NCI-H1436 treated with DMSO at 0.1 percent for 48 hours (cell line): ENCODE results near the gene GJB3.
"Not testable (repeated sequence)": the region's sequence is repeated elsewhere in the genome, so short reads cannot be mapped to it uniquely, and the experiment has no call there.

ENCODE experiments used
- DNase-seq: peaks from one replicate; lab custom pipeline; 2025; lab: John Stamatoyannopoulos, UW

The GJB3 gene

DNA sequence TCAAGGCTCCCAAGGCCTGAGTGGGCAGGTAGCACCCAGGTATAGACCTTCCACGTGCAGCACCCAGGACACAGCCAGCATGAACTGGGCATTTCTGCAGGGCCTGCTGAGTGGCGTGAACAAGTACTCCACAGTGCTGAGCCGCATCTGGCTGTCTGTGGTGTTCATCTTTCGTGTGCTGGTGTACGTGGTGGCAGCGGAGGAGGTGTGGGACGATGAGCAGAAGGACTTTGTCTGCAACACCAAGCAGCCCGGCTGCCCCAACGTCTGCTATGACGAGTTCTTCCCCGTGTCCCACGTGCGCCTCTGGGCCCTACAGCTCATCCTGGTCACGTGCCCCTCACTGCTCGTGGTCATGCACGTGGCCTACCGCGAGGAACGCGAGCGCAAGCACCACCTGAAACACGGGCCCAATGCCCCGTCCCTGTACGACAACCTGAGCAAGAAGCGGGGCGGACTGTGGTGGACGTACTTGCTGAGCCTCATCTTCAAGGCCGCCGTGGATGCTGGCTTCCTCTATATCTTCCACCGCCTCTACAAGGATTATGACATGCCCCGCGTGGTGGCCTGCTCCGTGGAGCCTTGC lies 19.7 kb upstream of the GJB3 start:
- DNase-seq, result no peak

DNA sequence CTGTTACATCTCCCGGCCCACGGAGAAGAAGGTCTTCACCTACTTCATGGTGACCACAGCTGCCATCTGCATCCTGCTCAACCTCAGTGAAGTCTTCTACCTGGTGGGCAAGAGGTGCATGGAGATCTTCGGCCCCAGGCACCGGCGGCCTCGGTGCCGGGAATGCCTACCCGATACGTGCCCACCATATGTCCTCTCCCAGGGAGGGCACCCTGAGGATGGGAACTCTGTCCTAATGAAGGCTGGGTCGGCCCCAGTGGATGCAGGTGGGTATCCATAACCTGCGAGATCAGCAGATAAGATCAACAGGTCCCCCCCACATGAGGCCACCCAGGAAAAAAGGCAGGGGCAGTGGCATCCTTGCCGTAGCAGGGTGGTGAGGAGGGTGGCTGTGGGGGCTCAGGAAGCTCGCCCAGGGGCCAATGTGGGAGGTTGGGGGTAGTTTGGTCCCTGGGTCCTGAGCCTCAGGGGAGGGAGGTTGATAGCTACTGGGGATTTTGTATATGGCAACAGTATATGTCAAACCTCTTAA lies 19.2 kb upstream of the GJB3 start:
- DNase-seq, result no peak

DNA sequence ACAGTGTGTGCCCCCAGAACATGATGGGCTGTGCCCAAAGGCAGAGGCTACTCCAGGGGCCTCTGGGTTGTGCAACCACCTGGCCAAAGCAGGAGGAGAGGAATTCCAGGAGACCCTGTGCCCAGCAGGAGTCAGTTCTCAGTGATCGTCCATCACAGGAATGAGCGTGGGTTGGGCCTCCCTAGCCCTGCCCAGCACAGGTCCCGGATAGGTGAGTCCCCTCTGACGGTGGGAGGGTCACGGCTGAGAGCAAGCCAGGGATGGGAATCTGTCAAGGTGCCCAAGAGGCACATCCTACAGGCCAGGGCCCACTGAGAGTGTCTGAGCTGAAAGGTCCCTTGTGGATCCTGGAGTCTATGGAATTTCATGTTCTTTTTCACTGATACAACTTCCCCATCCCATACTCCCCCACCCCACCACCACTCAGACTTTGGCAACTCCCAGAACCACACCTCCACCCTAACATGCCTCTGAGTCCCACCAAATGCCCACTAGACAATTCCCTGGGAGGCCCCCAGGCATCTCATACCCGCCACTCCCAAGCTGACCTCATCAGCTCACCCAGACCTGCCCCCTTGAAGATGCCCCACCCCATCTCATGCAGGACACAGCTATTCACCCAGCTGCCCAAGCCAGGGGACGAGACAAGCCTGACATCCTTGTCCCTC lies 18.4 kb upstream of the GJB3 start:
- no peak for DNase-seq

DNA sequence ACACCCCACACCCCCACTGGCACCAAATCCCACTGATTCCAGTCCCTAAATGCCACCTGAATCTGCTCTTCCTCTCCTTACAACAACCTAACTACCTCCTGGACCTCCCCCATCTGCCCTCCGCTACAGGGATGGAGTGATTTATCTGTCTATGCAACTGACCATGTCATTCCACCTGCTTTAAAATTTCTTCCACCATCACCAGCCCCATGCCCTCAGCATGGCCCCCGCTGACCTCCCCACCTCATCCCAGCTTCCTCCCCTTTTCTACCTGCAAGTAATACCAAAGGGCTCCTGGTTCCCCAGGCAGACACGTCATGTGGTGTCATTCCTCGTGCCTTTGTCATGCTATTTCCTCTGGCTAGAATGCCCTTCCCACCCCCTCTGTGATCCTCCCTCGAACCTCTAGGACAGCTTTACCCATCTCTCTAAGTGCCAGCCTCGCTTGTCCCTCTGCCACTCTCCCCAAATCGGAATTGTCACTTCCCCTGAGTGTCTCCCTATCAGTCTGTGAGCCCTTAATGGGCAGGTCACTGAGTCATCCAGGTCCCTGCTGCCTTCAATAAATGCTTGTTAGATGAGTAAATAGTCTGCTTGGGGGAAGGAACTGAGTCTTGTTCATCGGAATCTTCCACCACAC lies 17.8 kb upstream of the GJB3 start:
- no peak for DNase-seq

DNA sequence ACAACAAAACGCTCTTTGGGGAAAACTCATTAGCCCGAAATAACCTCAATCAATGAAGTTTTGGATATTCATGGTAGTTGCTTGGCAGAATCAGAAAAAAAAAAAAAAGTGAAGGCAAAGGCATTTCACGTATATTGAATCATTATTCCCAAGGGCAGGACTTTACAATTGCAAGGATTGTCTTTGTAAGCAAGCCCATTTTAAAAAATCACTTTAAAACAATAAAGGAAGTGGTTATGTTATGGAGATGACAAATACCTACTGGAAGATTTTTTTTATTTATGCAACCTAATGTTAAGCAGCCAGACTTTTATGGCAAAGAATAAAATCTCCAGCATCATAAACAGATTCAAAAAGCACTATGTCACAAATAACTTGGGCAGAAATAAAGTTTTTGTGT lies 12.2 kb upstream of the GJB3 start:
- DNase-seq, result no peak

DNA sequence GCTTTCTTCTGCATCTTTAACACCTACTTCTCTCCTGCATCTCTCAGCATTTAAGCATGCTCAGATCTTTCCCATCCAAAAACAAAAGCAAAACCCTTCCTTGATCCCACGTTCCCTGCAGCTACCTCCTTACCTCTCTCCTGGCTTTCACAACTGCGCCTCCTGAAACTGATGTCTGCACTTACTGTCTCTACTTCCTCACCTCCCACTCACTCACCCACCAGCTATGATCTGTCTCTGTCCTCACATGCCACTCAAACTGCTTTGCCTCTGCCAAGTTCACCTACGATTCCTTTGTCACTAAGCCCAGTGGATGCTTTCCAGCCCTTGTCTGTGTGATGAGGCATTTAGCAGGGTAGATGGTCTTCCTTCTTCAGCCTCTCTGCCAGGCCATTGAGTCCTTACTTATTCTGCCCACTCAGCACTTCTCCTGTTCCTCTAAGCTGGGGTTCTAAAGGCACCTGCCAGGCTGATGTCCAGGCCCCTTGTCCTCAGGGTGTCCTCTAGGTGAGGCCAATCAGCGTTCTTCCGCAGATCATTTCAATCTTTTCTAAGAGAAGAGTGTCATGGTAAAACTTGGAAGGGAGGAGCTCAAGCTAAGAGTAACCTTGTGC lies 10.0 kb upstream of the GJB3 start:
- DNase-seq, result no peak

DNA sequence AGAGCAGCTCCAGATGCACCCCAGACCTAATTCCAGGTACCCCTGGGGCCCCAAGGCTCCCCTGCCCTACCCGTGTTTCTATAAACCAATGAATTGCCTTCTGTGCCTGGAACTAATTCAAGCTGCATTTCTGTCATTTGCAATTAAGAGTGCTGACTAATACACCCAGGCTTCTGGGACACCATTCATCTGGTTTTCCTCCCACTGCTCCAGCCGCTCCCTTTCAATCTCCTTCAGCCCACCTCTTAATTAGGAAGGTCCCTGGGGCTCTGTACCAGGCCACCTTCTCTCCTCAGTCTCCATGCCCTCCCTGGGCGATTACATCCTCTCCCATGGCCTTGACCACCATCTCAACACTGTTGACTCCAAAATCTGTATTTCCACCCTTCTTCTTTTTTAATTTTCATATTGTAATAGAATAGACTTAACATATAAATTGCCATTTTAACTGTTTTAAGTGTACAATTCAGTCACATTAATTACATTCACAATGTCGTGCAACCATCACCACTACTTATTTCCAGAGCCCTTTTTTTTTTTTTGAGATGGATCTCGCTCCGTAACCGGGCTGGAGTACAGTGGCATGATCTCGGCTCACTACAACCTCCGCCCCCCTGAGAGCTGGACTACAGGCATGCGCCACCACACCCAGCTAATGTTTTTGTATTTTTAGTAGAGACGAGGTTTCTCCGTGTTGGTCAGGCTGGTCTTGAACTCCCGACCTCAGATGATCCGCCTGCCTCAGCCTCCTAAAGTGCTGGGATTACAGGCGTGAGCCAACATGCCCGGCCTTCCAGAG lies 9.2 kb upstream of the GJB3 start:
- no peak for DNase-seq

DNA sequence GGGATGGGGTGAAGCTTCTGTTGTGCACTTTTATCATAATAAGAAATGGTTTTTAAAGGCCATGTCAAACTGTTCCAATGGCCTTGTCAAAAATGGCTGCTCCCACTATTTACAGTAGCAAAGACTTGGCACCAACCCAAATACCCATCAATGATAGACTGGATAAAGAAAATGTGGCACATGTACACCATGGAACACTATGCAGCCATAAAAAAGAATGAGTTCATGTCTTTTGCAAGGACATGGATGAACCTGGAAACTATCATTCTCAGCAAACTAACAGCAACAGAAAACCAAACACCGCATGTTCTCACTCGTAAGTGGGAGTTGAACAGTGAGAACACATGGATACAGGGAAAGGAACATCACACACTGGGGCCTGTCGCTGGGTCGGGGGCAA lies 7.9 kb upstream of the GJB3 start:
- not testable (repeated sequence) for DNase-seq

DNA sequence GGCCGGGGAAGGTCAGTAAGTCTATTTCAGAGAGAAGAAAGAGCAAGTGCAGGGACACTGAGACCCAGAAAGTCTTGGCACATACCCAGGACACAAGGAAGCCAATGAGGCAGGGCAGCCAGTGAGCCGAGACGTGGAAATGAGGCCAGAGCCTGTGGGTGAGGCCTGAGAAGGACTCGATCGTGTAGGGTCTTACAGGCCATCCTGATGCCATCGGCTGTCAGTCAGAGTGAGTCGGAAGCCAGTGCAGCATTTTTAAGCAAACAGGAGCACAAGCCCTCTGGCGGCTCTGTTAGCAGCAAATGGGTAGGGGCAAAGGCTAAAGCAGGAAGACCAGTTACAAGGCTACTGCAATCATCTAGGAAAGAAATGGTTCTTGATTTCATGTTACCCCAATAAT lies 6.1 kb upstream of the GJB3 start:
- no peak for DNase-seq

DNA sequence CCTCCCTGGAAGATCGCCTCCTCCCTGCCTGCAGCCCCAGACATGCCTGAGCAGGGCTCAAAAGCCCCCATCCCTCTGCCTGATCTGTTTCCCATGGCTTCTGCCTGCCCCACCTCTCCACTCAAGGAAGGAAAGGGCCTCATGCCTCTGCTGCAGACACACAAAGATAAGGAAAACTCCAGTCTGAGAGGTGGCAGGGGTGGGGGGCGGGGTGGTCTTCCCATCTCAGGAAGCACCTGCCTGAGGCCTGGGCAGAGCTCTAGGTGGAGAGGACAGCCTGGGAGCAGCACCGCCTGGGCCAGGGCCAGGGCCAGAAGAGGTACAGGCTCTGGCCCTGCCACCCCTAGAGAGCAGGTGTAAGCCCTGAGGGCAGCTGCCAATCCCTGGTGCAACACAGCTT lies 4.1 kb upstream of the GJB3 start:
- DNase-seq, result no peak

DNA sequence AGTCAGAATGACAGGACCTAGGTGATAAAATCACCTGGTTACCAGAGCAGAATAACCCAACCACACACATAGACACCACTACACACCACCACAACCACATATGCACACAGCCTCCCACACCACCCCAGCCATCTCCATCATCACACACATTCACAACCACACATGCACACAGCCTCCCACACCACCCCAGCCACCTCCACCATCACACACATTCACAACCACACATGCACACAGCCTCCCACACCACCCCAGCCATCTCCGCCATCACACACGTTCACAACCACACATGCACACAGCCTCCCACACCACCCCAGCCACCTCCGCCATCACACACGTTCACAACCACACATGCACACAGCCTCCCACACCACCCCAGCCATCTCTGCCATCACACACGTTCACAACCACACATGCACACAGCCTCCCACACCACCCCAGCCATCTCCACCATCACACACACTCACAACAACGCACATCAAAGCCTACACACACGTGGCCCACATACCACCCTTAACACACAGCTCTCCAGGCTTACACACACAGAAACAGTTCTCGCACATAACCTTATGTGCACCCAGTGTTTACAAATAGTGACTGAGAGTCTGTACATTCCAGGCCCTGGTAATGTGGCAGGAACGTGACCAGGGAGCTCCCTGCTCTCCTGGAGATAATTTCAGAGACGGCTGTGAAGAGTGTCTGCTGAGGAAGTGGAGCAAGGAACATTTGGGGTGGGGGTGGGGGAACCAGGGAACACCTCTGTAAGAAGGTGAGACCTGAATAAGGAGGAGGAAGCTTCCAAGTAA lies 3.3 kb upstream of the GJB3 start:
- no peak for DNase-seq

DNA sequence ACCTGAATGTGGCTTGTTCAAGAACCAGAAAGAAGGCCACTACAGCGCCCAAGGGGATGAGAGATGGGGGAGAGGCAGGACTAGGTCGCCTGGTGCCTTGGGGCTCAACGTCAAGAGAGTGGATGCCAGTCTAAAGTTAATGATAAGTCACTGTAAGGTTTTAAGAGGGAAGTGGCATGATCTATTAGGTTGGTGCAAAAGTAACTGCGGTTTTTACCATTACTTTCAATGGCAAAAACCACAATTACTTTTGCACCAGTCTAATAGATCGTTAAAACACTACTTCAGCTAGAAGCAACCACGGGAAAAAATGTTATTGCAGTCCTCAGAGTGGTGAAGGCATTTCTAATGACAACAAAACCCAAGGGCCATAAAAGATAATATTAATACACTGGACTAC lies 2.6 kb upstream of the GJB3 start:
- no peak for DNase-seq

DNA sequence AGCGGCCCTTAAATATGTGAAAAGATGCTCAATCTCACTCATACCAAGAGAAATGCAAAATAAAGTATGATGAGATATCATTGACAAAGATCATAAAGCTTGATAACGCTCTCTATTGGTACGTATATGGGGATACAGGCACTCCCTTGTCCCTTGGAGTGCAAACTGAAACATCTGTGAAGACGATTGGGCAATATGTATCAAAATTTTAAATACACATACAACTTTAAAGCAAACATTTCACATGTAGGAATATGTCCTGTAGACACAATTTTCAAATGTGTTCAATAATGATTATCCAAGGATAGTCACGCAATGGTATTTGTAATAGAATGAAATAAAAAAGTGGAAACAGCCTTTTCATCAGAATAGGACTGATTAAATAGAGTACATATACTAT lies 2.0 kb upstream of the GJB3 start:
- no peak for DNase-seq

DNA sequence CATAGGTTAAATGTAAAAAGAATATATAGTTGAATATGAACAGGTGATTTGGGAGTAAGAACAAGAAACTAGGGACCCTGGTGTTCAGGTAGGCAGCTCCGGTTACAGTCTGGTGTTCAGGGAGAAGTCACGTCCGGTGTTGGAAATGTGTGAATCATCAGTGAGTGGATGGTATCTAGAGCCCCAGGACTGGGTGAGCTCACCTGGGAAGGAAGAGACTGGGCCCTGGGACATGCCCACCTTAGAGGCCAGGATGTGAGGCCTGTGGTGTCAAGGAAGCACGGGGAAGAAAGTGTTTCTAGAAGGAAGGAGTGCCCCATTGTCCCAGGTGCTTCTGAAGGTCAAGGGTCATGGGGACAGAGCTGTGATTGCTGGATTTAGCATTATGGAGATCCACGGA lies 1.5 kb upstream of the GJB3 start:
- DNase-seq, result no peak

DNA sequence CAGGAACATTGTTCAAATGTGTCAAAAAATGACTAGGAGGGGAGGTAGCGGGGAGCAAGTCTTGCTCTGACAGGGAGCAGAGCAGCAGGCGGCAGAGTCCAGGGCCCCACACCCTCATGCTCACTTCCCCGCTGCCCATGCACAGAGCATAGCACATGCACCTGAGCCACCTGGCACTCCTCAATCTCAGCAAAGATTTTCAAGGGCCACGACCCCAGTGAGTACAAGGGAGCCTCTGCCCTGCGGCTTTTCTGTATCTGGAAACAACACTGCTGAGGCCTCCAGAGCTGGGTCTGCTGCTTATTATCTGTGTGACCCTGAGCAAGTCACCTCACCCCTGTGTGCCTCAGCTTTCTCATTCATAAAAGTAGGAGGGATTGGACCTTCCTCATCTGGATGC lies 1.1 kb upstream of the GJB3 start:
- no peak for DNase-seq

DNA sequence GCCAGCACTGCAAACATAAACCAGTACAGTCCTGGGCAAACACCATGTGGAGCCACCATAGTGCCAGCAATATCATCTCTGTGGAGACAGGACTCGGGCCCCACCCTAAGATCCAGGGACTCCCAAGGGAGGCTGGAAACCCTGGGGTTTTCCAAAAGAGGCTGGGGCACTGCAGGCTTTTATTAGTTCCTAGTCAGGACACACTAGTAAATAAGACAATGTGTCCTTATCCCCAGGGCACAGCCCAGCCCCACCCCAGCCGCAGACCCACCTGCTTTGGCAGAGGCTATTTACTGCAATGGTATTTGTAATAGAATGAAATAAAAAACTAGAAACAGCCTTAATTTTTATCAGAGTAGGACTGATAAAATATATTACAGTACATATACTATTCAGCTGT lies 486 bp upstream of the GJB3 start:
- no peak for DNase-seq

DNA sequence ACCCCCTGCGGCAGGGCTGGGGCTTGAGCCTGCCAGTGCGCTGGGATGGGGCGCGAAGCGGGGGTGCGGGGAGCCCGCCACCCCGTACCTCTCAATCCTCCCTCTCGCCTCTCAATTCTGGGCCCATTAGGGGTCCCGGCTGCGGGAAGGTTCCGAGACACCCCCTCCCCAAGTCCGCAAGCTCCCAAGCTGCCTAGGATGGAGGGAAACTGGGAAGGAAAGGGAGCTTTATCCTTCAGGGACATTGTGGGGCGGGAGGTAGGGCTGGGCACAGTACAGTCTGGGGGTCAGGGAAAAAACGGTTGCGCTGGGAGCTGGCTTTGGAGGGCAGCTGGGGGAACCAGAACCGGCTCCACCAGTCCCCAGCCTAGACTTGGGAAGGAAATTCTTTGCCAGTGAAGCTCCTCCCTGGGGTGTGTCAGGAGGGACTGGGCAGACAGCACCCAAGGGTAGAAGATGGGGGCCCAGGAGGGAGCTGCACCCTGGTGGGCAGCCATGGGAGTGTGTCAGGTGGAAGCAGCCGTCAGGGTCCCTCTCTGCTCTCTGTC lies 904 bp downstream of the GJB3 start:
- no peak for DNase-seq

DNA sequence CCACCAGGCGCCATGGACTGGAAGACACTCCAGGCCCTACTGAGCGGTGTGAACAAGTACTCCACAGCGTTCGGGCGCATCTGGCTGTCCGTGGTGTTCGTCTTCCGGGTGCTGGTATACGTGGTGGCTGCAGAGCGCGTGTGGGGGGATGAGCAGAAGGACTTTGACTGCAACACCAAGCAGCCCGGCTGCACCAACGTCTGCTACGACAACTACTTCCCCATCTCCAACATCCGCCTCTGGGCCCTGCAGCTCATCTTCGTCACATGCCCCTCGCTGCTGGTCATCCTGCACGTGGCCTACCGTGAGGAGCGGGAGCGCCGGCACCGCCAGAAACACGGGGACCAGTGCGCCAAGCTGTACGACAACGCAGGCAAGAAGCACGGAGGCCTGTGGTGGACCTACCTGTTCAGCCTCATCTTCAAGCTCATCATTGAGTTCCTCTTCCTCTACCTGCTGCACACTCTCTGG lies 3.8 kb downstream of the GJB3 start:
- no peak for DNase-seq

DNA sequence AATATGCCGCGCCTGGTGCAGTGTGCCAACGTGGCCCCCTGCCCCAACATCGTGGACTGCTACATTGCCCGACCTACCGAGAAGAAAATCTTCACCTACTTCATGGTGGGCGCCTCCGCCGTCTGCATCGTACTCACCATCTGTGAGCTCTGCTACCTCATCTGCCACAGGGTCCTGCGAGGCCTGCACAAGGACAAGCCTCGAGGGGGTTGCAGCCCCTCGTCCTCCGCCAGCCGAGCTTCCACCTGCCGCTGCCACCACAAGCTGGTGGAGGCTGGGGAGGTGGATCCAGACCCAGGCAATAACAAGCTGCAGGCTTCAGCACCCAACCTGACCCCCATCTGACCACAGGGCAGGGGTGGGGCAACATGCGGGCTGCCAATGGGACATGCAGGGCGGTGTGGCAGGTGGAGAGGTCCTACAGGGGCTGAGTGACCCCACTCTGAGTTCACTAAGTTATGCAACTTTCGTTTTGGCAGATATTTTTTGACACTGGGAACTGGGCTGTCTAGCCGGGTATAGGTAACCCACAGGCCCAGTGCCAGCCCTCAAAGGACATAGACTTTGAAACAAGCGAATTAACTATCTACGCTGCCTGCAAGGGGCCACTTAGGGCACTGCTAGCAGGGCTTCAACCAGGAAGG lies 4.3 kb downstream of the GJB3 start:
- no peak for DNase-seq

DNA sequence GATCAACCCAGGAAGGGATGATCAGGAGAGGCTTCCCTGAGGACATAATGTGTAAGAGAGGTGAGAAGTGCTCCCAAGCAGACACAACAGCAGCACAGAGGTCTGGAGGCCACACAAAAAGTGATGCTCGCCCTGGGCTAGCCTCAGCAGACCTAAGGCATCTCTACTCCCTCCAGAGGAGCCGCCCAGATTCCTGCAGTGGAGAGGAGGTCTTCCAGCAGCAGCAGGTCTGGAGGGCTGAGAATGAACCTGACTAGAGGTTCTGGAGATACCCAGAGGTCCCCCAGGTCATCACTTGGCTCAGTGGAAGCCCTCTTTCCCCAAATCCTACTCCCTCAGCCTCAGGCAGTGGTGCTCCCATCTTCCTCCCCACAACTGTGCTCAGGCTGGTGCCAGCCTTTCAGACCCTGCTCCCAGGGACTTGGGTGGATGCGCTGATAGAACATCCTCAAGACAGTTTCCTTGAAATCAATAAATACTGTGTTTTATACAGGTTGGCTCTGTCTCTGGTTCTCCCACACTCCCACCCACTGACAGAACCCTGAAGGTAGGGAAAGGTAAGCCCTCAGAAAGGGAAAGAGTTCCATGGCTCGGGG lies 5.0 kb downstream of the GJB3 start:
- no peak for DNase-seq
